T-helper 2 cell treated with Interferon-gamma antibody and Interleukin-4, amounts not matched to agents 100 ng/mL and 5 ng/mL, for 36 hours (primary cell): ENCODE measurements around the gene RAD18. TPM values are rescaled to one million over a fixed set of nuclear protein-coding genes. Genes with fewer than 3 reads are reported as not detected.

Experiments
- intact Hi-C: fragments of 100-400 bp; cut with micrococcal nuclease; formaldehyde crosslinking; loops from one replicate; pipeline ENCODE4 v1.15.1; 2023
- total RNA-seq: library from RNA; stranded (reverse); gene quantifications from 2 replicates; pipeline ENCODE4 v1.2.3, GENCODE V29; 2022

The RAD18 gene
- total RNA-seq, 1 donor from 2014 or later: 35.0 TPM

DNA sequence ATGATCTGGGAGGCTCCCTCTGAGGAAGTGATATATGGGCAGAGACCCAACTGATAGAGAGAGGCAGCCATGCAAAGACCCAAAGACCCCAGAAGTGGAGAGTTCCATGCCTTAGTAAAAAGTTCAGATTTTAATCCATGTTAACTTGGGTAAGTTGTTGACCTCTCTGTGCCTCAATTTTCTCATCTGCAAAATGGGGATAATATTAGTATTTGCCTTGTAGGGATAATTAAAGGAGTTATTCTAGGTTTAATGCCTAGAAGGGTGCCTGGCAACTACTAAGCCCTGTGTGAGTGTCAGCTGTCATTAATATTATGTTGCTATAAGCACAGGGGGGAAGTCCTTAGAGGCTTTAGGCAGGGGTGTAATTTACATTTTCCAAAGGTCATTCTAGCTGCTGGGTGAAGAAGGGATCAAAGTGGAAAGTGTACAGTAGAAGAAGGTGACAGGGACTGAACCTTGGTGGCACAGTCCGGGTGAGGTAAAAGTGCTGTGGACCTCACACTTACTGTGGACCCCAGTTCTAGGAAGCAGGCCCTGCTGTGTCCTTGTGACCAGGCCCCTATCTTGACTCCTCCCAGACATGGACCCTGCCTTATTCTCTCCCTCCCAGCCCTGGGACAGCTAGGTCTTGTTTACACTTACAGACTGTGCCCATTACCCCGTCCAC is 3.0 kb upstream of the RAD18 start:
- intact Hi-C loops: no loop called here

DNA sequence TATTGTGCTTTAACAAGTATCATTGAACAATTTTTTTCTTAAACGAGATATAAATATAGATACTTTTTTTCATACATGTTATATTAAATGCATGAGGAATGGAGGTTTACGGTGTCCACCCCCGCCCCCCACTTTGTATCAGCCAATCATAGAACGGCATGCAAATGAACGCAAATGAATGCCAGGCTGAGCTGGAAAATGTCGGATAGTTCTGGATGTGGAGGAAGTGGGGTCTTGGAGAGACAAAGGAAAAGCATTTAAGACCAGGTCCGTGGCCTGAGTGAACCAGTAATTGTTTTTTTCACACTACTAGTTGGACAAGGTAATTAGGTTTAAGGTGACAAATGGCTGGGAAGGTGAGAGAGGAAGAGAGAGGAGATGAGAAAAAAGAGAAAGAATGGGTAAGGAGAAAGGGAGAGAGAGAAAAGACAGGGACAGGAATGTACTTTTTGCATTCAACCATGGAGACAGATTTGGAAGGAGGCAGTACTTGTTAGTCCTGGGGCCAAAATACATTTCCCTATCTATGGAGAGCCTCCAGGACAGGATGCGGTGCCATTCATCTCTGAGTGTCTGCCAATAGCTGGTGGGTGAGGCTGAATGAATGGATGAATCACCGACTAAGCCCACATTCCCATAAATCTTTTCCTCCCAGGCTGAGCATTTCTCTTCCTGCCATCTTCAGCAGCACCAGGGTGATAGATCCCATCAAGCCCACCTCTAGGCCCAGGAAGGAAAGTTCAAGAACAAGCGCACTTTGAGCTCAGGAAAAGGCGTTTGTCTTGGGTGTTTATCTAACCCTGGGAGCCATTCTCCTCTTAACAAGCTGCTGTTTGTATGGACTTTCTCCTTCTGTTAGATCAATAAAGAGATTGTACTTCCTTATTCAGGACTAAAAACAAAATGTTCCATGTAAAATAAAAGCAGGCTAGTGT is 1.4 kb upstream of the RAD18 start:
- intact Hi-C loops: loop anchor here (5.0 kb wide), 1 partner anchor 203 kb away; no protein-coding TSS in a partner anchor

DNA sequence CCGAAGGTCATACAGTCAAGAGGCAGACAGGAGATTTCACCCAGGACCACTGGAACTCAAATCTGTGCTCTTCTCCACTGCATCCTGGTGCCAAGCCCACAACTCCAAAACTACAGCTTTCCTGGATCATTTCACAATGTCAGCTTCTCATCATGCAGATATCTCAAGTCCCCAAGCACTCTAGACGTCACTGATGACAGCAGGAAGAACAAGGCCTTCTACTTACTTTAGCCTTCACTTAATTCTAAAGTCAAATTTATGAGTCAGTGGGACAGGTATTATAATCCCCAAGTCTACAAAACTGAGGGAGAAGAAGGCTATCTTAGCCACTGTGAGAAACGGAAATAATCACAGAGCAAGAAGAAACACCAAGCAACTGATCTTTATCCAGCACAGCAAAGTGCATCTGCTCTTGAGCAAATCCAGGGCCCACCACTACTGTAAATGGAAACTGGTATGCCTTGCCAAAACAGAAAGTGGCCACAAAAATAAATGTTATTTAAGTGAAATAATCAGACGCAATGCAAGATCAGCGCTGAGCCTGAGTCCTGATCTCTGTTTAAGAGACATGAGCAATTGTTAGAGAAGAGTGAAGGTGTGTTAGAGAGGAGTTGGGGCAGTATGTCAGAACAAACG is 928 bp downstream of the RAD18 start:
- intact Hi-C loops: loop anchor here (2.0 to 5.0 kb wide), 3 partner anchors 205 to 434 kb away; partner anchors contain the start of genes SETD5 and THUMPD3

DNA sequence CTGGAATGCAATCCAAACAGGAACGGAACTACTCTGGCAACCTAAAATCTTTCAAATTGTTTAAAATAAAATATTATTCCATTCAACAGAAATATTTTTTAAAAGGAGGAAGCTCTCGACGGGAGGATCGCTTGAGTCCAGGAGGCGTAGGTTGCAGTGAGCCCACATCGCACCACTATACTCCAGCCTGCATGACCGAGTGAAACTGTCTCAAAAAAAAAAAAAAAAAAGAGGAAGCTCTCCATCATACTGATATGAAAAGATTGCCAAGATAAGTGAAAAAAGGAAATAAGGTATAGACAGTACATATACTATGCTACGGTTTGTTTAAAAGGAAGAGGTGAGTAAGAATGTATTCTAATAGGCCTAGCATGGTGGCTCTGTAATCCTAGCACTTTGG is 3.6 kb downstream of the RAD18 start:
- intact Hi-C loops: loop anchor here (5.0 kb wide), 1 partner anchor 208 kb away; no protein-coding TSS in a partner anchor

DNA sequence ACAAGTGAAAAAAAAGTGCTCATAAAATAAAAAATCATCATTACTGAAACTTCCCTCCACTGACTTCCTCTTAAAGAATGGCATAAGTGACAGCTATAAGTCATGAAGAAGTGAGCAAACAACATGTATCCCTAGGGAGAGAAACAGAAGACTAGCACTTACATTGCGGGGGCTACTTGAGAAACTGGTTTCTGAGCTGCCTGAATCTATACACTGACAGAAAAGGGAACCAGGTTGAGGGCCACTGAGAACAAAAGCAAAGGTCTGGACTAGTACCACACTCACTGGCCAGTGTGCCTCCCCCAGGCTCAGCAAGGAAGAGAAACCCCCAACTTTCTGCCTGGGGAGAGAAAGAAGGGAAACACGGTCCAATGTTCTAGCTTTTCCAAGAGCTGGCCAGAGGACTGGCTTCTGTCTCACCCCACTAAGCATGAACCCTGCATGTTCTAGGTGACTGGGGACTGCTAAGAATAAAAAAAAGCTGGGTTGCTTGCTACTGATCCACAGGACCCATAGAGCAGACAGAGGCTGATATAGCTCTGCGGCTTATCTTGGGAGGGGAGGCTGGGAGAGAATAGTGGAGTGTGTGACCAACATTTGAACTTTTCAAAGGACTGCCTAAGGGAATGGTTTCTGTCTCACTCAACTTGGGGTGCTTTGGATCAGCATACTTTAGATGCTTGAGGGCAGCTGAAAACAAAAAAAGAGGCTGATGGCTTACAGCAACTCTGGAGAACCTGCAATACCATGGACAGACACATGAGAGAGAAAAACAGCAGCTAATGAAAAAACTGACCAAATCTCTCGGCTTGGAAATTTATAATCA is 8.1 kb downstream of the RAD18 start:
- intact Hi-C loops: no loop called here

DNA sequence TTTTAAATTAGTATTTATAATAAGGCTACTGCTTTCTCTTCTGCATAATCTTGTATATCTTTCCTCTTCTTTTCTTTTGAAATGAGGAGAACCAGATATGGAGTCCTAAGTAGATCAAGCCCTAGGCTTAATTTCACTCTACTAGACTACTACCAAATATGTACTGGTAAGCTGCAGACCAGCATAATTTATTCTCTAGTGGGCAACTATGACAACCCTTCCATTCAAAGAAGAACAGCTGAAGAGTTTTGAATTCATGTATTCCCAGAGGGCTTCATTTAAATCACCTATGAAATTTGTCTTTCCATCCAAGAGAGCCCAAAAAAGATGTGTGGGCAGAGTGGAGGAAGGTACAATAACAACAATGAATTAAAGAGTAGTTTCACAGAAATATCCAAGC is 10.0 kb downstream of the RAD18 start:
- intact Hi-C loops: no loop called here

DNA sequence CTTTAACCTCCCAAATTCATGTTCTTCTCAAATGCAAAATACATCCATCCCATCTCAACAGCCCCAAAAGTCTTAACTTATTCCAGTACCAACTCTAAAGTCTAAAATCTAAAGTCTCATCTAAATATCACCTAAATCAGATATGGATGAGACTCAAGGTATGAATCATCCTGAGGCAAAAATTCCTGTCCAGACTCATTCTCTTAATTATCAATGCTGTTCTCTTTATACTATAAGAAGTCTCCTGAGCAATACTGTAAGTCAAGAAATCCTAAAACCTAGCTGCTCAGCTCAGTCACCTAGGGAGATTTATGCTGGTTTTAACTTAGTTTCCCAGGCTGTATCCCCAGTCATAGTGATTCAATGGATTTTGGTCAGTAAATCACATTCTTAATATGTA is 11.1 kb downstream of the RAD18 start:
- intact Hi-C loops: no loop called here

DNA sequence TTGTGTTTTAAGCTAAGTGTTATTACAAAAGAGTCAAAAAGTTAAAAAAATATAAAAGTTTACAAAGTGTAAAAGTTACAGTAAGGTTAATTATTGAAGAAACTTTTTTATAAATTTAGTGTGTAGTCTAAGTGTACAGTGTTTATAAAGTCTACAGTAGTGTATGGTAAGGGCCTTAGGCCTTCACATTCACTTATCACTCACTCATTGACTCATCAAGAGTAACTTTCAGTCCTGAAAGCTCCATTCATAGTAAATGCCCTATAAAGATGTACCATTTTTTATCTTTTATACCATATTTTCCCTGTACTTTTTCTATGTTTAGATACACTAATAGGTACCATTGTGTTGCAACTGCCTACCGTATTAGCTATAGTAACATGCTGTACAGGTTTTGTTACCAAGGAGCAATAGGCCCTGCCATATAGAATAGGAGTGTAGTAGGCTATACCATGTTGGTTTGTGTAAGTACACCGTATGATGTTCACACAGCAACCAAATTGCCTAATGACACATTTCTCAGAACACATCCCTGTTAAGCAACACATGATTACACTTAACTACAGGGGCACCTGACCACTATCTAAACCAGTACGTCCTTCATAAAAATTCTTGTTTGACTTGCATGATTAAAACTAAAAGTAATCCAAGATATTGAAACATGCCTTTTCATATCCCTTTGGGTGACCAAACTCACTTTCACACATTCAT is 17.2 kb downstream of the RAD18 start:
- intact Hi-C loops: no loop called here

DNA sequence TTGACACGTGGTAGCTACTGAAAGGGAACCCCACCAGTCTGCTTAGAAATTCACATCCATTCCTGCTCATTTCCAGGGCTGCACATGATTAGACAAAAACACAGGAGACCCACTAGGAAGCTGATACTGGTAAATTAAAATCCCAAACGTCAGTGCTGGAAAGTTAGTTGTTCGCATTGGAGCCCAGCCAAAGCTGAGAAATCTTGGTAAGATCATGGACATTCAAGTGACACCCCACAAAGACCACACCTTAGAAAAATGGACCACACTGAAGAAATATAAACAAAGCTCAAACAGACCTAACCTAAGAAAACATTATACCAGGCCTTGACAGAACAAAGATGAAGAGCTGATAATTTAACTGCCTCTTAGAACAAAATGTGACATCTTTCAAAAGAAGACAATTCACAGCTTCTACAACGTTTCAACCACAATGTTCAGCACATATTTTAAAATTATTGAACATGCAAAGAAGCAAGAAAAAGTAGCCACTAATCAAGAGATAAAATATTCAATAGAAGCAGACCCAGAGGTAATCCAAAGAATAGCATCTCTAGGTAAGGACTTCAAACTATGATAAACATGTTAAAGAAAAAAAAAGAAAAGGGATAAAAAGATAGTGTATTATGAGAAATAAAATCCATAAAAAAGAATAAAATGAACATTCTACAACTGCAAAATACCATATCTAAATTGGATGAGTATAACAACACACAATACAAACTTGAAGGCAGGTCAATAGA is 20.4 kb downstream of the RAD18 start:
- intact Hi-C loops: no loop called here

DNA sequence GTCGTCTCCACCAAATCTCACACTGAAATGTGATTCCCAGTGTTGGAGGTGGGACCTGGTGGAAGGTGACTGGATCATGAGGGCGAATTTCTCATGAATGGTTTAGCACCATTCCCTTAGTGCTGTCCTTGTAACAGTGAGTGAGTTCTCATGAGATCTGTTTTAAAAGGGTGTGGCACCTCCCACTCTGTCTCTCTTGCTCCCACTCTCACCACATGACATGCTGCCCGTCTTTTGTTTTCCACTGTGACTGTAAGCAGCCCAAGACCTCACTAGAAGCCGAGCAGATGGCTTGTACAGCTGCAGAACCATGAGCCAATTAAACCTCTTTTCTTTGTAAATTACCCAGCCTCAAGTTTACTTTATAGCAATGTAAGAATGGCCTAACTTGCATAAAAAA is 21.2 kb downstream of the RAD18 start:
- intact Hi-C loops: no loop called here

DNA sequence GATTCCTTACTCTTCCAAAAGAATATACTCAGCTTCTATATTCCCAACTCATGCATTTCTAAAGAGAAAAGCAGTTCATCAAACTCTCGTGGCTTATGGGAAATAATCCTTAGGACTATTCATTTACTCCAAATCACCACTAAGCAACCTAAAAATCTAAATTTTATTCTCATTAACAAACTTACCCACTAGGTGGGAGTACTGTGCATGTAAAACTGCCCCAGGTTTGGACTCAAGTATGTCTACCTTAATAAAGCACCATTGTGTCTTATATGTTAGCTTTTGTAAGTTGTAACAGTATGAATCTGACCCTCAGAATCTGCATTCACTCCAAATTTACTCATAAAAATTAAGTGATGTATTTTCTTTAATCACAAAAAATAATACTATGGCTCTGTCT is 25.3 kb downstream of the RAD18 start:
- intact Hi-C loops: no loop called here

DNA sequence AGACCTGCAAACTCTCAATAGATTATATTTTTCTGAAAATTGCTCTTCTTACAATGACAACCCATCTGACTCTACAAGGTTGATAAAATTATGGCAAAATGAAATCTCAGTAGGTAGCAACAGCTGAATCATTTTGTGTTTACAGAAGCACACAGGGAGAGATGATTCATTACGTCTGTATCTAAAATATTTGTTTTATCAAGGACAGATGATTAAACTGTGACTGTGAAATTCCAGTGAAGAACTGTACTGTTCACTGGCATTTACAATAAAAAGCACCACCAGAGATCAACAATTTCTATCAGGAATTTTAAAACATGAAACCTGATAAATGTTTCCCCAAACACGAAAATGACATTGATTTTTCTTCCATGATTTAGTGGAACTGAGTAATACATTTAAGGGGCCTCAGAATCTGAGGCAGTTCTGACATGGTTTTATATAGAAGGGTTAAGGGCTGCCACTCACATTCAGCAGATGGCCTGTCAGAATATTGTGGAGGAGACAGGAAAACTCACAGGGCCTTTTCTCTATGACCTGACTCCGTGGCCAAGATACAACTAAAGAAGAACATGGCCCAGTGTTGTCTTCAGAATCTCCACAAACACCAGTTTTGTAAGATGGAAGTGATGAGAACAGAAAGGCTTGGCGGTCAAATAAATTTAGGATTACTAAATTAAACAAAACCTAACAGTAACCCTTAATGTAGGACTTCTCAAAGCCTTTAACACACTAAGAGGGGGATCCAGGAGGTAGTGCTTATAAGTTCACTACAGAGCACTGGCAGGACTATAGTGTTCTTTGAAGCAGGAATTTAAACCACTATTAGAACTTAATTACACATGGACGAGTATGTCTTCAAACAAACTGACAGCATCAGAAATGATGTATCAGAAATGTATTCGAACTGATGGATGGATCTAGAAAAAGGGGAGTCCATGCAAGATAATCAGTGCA is 25.9 kb downstream of the RAD18 start:
- intact Hi-C loops: no loop called here

DNA sequence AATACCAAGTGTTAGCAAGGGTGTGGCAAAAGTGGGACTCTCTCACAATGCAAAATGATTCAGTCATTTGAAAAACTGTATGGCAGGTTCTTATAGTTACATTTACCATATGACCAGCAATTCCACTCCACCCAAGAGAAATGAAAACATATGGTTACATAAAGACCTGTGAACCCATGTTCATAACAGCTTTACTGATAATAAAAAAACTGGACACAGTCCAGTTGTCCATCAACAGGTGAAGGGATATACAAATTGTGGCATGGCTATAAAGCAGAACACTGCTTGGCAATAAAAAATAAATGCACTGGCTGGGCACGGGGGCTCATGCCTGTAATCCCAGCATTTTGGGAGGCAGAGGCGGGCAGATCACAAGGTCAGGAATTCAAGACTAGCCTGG is 30.8 kb downstream of the RAD18 start:
- intact Hi-C loops: no loop called here

DNA sequence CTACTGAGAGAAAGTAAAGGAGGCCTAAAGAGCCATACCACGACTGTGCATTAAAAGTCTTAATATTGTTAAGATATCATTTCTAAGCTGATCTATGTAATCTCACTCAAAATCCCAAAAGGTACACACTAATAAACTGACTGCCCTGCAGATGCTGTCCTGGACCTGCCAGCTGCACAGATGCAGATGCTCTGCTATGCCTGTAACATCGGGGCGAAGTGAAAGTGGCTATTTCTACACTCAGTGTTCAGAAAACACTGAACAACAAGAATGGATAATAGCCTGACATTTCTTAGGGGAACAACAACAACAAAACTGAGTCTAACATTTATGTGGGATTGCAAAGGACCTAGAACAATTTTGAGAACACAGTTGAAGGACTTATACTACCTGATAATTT is 31.9 kb downstream of the RAD18 start:
- intact Hi-C loops: no loop called here

DNA sequence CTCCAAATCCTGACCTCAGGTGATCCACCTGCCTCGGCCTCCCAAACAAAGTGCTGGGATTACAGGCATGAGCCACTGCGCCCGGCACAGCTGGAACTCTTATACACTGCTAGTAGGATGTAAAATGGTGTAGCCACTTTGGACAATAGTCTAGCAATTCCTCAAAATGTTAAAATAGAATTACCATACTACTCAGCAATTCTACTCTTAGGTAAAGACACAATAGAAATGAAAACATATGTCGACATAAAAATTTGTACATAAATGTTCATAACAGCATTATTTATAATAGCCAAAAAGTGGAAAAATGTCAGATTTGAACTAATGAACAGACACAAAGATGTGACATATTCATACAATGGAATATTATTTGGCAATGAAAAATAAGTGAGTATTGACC is 33.4 kb downstream of the RAD18 start:
- intact Hi-C loops: no loop called here

DNA sequence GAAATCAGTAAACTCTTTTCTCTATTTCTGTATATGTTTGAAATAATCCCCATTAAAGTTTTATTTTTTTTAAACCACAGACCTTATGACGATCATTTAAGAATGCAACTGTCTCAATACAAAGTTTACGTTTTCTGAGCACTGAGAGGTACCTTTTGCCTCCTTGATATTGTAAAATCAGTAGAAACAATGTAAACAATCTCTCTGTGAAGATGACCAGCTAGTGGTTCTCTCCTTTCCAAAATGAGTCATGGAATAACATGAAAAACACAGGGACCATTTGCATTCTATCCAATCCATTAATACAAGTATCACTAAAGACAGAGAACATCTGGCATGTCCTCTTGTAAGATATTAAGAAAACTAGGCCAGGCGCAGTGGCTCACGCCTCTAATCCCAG is 48.8 kb downstream of the RAD18 start:
- intact Hi-C loops: no loop called here

DNA sequence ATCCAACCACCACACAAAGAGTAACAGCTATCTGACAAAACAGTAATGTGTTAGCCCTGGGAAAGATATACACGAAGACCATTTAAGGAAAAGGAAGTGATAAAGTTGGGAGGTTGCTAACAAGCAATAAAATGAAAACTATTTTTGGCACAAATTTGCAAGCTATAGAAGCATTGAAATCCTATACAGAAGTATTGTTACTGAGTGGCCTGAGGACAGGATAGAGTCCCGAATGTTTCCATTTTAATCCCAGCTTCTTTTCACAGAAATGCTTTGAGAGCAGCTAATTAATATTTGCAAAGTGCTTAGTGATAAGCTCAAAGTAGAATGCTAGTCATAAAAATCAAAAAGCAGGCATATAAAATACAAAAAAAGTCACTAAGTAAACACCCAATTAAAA is 51.5 kb downstream of the RAD18 start:
- intact Hi-C loops: no loop called here

DNA sequence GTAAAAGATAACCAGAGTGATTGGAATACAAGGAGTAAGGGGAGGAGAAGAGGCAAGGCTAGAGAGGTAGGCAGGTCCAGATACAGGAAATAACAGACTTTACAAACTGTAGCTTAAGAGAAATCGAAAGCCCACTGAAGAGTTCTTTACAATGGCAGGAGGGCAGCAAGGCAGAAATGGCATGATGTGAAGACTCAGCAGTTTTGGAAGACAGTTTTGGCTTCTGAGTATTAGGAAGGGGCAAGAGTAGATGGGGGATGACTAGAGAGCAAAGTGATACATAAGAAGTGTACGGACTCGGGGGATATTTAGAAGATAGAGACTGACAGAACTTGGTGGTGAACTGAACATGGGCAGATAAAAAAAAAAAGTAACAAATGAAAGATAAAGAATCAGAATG is 54.1 kb downstream of the RAD18 start:
- intact Hi-C loops: no loop called here

DNA sequence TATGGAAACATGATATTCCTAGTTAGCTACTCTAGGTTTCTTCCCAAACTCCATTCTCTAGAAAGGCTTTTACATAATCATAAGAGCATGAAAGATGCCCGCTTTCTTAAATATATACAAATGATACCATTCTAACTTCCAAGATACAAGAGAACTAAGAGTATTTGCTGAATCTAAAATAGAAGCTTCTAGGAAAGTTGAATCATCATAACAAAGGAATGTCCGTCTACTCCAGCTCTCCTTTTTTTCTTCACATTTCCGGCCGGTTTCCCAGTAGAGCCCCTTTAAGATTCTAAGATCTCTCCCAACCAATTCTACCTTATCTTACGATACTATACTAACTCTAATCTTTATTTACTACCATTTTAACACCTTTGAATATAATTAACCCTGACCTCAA is 60.1 kb downstream of the RAD18 start:
- intact Hi-C loops: no loop called here
